GM21529 (cell line): ENCODE results near the gene WDR62.
A peak's percentile ranks its signal among the peaks of the same experiment; 100 is the strongest.
"Not testable (repeated sequence)": the region's sequence is repeated elsewhere in the genome, so short reads cannot be mapped to it uniquely, and the experiment has no call there.

Experiments
- ATAC-seq: cut with Tn5 transposase; IDR thresholded peaks from one replicate; pipeline ENCODE4 v1.9.1; 2021; ENCODE audit not compliant: unreplicated experiment

Gene WDR62

GRCh38 chr19:36106991-36107390, 52.3 kb downstream of the WDR62 start:
- ATAC-seq: no peak

GRCh38 chr19:36108684-36109083, 54.0 kb downstream of the WDR62 start:
- ATAC-seq: no peak

DNA sequence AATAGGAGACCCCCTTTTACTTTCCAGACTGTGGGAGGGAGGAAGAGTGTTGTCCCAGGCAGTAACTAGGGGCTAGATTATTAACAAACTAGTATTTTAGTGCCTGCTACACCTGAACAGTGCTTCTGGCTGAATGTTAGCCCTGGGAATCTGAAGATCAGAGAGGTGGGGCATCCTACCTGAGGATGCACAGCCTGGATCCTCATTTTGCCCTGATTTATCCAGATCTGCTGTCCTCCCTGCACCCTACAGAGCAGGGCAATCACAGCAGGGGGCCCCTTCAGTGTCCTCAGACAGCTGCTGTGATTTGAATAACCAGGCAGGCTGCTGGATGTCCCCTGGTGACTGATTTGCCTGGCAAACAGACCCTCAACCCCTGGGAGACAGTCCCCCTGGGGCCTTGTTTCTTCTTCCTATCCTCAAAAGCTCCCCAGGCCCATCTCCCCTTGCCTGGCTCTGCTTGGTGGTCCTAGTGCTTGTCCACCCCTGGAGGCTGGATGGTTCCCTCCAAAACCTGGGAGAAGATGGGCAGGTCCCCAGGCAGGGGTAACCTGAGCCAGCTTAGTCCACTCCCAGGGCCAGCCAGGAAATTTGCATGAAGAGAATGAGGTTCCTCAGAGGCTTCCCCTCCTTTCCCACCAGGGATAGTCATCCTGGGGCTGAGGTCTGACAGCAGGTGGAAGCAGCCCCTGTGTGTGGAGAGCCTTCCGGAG, 55.9 kb downstream of the WDR62 start, which contains the start of gene OVOL3:
OVOL3 (plus strand) TSS at position 657 of the 713 bp plus-strand sequence. CDS start 60 bp downstream, outside the sequence.
- ATAC-seq: no peak

DNA sequence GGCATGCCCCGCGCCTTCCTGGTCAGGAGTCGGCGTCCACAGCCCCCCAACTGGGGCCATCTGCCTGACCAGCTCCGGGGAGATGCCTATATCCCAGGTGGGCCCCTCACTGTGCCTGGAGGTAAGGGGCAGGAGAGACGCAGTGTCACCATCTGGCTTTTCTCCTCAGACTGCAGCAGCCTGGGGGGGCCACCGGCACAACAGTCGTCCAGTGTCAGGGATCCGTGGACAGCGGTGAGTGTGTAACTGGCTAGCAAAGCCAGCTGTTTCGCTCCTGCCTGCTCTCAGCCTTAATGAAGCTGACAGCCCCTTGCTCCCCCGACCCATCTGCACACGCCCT, 56.5 kb downstream of the WDR62 start:
- ATAC-seq: no peak

DNA sequence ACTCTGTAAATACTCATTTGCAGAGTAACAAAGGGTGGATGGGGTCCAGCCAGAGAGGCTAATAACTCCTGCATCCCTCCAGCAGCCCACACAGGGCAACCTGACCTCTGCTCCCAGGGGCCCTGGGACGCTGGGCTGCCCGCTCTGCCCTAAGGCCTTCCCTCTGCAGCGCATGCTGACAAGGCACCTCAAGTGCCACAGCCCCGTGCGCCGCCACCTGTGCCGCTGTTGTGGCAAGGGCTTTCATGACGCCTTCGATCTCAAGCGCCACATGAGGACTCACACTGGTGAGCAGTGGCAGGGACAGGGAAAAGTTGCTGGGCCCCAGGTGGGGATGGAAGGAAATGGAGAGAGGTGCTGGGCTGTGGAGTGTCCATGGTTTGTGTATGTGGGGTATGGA, 58.0 kb downstream of the WDR62 start:
- no peak for ATAC-seq

- ATAC-seq: no peak
These were observed 58.7 kb downstream of the WDR62 start for GRCh38 chr19:36113425-36113824.

- ATAC-seq: no peak
These were observed 59.4 kb downstream of the WDR62 start for GRCh38 chr19:36113894-36114720.

DNA sequence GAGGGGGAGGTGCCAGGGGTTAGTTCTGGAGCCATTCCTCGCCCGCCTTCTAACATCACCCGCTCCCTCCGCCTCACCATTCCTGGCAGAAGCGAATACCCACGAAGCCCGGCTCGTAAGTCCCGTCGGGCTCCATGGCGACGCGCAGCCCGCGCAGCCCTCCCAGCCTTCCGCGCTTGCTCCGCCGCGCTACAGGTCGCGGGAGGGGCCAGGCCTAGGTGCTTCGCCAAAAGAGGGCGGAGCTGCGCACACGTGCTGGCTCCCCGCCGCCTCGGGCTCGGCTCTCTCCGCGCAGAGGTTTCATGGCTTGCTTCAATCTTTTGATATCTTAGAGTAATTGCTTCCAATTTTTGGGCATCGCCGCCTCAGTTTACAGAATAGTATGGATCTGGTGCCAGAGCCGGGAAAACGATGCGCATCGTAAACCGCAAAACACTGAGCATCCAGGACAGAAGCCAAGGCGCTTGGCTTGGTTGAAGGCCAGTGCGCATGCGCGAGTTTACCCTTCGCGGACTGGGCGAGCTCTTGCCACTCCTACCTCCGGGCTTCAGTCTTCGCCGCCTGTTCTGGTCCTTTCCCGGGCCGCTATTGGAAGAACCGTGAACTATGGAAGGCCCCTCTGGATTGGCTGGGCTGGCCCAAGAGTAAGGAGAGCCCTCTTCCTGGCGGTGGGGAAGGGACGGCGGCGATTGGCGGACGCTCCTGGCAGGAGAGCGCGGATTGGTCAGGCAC, 60.2 kb downstream of the WDR62 start, which contains the start of gene POLR2I:
POLR2I (minus strand) TSS at position 155 of the 732 bp plus-strand sequence; CDS start at position 136, 19 bp downstream.
- peak; percentile 78 for ATAC-seq

- ATAC-seq: no peak
These were observed 61.0 kb downstream of the WDR62 start, which contains the start of gene TBCB for GRCh38 chr19:36115453-36116343. Gene TBCB (plus strand): TSS chr19:36115468. CDS start chr19:36115561, 93 bp downstream.

GRCh38 chr19:36116344-36116637, 61.6 kb downstream of the WDR62 start:
- ATAC-seq: no peak

DNA sequence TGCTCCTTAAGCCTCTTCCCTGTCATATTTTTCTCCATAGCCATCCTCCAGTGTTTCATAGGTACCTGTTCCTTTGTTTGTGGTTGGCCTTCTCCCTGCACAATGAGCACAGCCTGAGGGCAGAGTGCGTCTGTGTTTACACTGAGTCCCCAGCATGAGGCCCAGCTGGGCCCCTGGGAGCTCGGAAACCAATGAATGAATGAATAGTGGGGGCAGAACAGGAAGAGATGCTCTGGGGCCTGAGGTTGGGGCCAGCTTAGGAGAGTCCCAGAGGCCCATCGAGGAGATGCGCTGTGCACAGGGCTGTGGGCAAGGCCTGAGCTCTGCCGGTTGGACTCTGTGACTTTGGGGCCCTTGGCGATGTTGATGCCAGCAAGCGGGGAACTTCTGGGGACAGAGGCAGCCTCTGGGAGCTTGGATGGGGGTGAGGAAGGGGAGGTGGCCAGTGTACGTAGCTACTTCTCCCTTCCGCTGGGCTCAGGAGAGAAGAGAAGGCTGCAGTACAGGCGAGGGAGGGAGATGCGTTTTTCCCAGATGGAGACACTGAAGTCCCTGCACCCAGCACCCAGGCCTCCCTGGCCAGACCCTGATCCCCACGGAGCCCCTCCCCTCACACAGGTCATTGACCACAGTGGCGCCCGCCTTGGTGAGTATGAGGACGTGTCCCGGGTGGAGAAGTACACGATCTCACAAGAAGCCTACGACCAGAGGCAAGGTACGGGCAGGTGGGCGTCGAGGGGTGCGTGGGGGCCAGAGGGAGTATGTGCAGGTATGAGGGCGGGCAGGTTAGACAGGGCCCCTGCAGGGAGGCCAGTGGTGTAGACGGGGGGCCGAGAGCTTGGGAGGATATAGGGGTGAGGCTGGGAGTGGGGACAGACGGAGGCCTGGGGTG, 65.6 kb downstream of the WDR62 start:
- ATAC-seq: no peak

DNA sequence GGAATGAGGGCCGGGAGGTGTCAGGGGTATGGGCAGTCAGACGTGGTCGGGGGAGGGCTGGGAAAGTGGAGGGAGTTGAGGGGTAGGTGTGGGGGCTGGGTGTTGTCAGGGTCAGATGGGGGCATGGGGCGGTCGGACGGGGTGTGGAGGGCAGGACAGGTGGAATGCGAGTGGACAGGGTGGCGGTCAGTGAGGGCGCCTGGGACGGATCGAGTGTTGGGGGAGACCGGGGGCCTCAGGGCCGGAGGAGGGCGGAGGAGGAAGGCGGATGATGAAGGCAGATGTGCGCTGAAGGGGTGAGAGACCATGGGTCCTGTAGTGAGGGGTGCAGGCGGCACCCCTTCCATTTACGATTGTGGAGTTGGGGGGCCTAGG, 66.3 kb downstream of the WDR62 start:
- ATAC-seq: no peak

DNA sequence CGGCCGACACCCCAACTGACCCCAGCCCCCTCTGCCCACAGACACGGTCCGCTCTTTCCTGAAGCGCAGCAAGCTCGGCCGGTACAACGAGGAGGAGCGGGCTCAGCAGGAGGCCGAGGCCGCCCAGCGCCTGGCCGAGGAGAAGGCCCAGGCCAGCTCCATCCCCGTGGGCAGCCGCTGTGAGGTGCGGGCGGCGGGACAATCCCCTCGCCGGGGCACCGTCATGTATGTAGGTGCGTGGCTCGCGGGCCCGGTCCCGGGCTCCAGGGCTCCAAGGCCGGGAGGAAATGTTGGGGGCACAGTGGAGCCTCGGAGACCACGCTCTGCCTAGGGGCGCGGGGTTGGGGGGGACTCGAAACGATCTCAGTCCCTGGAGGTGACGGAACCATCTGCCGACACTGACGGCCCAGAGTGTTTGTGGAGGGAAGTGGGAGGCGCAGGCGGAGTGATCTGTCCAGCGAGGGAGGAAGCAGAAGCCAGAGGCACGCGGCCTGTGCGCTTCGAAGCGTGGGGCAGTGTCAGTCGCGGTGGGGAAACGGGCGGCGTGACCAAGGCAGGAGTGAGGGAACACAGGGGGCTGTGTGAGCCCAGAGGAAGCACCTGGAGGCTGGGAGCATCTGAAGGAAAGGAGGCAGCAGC, 66.9 kb downstream of the WDR62 start:
- no peak for ATAC-seq

- ATAC-seq: no peak
These were observed 70.9 kb downstream of the WDR62 start for GRCh38 chr19:36125557-36125956.

DNA sequence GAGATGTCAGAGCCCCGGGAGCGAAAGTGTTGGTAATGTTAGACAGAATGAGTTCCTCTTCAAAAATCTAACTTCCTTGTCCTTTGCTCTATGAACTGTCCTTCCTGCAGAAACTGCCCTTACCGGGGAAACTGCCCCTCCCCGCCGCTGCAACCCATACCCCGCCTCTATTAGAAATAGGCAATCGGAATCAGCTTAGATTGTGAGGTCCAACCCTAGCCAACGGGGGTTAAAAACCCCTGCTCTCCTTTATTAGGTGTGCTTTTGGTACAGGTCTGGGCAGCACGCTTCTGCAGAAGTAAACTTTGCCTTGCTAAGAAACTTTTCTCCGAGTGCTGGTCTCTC, 73.7 kb downstream of the WDR62 start:
- peak; percentile 15 for ATAC-seq

DNA sequence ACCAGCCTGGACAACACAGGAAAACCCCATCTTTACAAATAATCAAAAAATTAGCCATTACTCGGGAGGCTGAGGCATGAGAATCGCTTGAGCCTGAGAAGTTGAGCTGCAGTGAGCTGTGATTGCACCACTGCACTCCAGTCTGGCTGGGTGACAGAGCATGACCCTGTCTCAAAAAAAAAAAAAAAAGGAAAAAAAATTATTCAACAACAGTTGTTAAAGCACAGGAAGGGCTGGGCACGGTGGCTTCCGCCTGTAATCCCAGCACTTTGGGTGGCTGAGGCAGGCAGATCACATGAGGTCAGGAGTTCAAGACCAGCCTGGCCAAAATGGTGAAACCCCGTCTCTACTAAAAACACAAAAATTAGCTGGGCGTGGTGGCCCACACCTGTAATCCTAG, 76.5 kb downstream of the WDR62 start:
- not testable (repeated sequence) for ATAC-seq

GRCh38 chr19:36134867-36135266, 80.2 kb downstream of the WDR62 start:
- not testable (repeated sequence) for ATAC-seq

DNA sequence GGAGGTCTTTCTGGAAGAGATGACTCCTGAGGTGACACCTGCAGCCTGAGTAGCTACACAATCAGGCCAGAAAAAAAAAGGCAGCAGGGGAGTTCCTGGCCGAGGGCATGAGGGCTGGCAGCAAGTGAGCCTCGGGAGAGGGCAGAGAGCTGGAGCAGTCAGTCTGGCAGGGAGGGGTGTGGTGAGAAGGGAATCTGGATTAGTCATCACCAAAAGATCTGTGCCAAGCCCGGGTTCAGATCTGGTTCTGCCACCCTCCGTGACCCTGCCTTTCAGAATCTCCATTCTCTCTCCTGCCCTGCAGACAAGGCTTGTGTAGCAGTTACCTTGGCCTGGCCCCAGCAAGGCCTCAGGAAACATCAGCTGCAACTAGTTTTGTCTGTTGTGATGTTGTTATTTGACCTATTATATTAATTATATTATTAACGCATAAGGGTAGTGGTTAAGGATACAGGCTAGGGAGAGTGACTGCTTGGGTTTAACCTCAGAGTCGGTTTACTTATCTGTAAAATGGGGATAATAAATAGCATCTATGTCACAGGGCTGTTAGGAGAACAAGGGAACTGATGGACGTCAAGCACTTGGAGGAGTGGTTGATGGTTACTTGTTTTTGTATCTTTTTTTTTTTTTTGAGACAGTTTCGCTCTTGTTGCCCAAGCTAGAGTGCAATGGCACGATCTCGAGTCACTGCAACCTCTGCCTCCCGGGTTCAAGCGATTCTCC, 82.4 kb downstream of the WDR62 start:
- no peak for ATAC-seq

DNA sequence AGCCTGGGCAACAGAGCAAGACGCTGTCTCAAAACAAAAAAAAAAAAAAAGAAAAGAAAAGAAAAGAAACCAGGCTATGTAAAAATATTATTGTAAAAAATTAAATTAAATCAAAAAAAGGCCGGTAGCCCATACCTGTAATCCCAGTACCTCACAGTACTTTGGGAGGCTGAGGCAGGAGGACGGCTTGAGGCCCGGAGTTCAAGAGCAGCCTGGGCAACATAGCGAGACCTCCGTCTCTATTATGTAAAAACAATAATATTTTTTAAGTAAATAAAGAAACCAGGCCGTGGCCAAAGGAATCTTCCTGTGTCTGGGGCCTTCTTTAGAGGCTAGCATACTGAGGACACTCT, 84.4 kb downstream of the WDR62 start:
- no peak for ATAC-seq
